OCI-LY7 (cell line): ENCODE measurements around the gene BRIP1.

ENCODE experiments used
- EZH2phosphoT487 ChIP-seq: fragments of 200-600 bp; sonication (generic); IDR thresholded peaks from 2 replicates; pipeline ENCODE4 v1.6.1; 2018; ENCODE audit warnings: low read depth, borderline replicate concordance, mild to moderate bottlenecking, mixed run types, antibody characterized with exemption, low read length, moderate library complexity, mixed read lengths
- TF ChIP-seq, protein P1 (sequence below): fragments of 200-600 bp; sonication (generic); conservative IDR thresholded peaks from 2 replicates; pipeline ENCODE4 v1.5.1; 2014; ENCODE audit warnings: mild to moderate bottlenecking, antibody characterized with exemption, low read length, moderate library complexity, mixed read lengths

GRCh38 chr17:61684172-61684571 lies 179.2 kb downstream of the BRIP1 start:
- TF ChIP-seq, protein P1, sequence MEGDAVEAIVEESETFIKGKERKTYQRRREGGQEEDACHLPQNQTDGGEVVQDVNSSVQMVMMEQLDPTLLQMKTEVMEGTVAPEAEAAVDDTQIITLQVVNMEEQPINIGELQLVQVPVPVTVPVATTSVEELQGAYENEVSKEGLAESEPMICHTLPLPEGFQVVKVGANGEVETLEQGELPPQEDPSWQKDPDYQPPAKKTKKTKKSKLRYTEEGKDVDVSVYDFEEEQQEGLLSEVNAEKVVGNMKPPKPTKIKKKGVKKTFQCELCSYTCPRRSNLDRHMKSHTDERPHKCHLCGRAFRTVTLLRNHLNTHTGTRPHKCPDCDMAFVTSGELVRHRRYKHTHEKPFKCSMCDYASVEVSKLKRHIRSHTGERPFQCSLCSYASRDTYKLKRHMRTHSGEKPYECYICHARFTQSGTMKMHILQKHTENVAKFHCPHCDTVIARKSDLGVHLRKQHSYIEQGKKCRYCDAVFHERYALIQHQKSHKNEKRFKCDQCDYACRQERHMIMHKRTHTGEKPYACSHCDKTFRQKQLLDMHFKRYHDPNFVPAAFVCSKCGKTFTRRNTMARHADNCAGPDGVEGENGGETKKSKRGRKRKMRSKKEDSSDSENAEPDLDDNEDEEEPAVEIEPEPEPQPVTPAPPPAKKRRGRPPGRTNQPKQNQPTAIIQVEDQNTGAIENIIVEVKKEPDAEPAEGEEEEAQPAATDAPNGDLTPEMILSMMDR = no peak
- no peak for TF ChIP-seq EZH2phosphoT487
